B cell (primary cell): ENCODE measurements around the gene KRT71. TPM values are rescaled to one million over a fixed set of nuclear protein-coding genes. Genes with fewer than 3 reads are reported as not detected.

ENCODE experiments used
- ATAC-seq: fragments of 200-7000 bp; cut with Tn5 transposase; one replicate; pipeline ENCODE4 v1.10.0; 2021; ENCODE audit warnings: low read depth, mild to moderate bottlenecking, moderate number of reproducible peaks, moderate library complexity
- CTCF ChIA-PET: fragments of 350-600 bp; sonication (Branson Sonifier 250); formaldehyde crosslinking; loops from one replicate; lab custom pipeline; 2021; ENCODE audit warnings: antibody characterized with exemption, inconsistent platforms; lab: Charles Lee
- POLR2A ChIA-PET: fragments of 350-600 bp; sonication (Branson Sonifier 250); formaldehyde crosslinking; loops from one replicate; lab custom pipeline; 2021; ENCODE audit warnings: antibody characterized with exemption; lab: Charles Lee
- DNase-seq: peaks from one replicate; pipeline ENCODE4 v3.0.0; 2013
- H2AFZ ChIP-seq: 2 replicates; pipeline ENCODE4 v1.6.1; 2012; ENCODE audit warnings: mild to moderate bottlenecking, low read depth, low read length; ENCODE audit not compliant: insufficient read depth, poor library complexity, severe bottlenecking
- H3K27ac ChIP-seq, 2 donors: 1 replicate in 1 of 2; 2 replicates in 1 of 2; pipeline ENCODE4 v1.5.1; 2012 to 2013; ENCODE audit warnings: low read length in 2 of 2, mild to moderate bottlenecking in 2 of 2, moderate library complexity in 1 of 2
- H3K27me3 ChIP-seq, 4 experiments: fragments of 200-600 bp in 1 of 4; sonication (generic) in 1 of 4; replicated peaks in 1 of 4; 1 replicate in 2 of 4; 2 replicates in 2 of 4; pipeline versions ENCODE4 v1.6.1 to v1.7.0; 2013 to 2016; ENCODE audit warnings: low read length in 3 of 4, mild to moderate bottlenecking in 2 of 4, mixed read lengths in 1 of 4, moderate library complexity in 1 of 4; ENCODE audit not compliant: insufficient read depth in 4 of 4, control insufficient read depth in 3 of 4; ENCODE audit errors: control extremely low read depth in 1 of 4
- H3K36me3 ChIP-seq, 2 experiments: replicated peaks in 1 of 2; 1 replicate in 1 of 2; 2 replicates in 1 of 2; pipeline versions ENCODE4 v1.6.1 to v1.7.1; 2013; ENCODE audit warnings: low read length in 1 of 2; ENCODE audit not compliant: insufficient read depth in 2 of 2, control insufficient read depth in 1 of 2; ENCODE audit errors: control extremely low read depth in 1 of 2, extremely low read depth in 1 of 2
- H3K4me1 ChIP-seq, 2 donors: fragments of 200-600 bp in 1 of 2; sonication (generic) in 1 of 2; 1 replicate in 1 of 2; 2 replicates in 1 of 2; pipeline versions ENCODE4 v1.5.1 to v1.6.1; 2013 to 2017; ENCODE audit warnings: low read length in 2 of 2; ENCODE audit not compliant: control insufficient read depth in 2 of 2, insufficient read depth in 2 of 2
- H3K4me2 ChIP-seq: replicated peaks from 2 replicates; pipeline ENCODE3; 2012; ENCODE audit warnings: mild to moderate bottlenecking, low read depth, low read length; ENCODE audit not compliant: poor library complexity, severe bottlenecking
- H3K4me3 ChIP-seq, 5 experiments: fragments of 200-600 bp in 1 of 5; sonication (generic) in 1 of 5; 1 replicate in 3 of 5; 2 replicates in 2 of 5; pipeline versions ENCODE4 v1.5.1 to v1.7.0; 2011 to 2016; ENCODE audit warnings: low read length in 4 of 5, mild to moderate bottlenecking in 4 of 5, low read depth in 2 of 5, control low read depth in 1 of 5, moderate library complexity in 1 of 5; ENCODE audit not compliant: insufficient read depth in 1 of 5; ENCODE audit errors: control extremely low read depth in 1 of 5, extremely low read depth in 1 of 5
- H3K79me2 ChIP-seq: fragments of 200-600 bp; sonication (generic); one replicate; pipeline ENCODE4 v1.6.0; 2016; ENCODE audit warnings: low read length; ENCODE audit not compliant: control insufficient read depth, insufficient read depth
- H3K9ac ChIP-seq: fragments of 200-600 bp; sonication (generic); 2 replicates; pipeline ENCODE4 v1.6.1; 2017; ENCODE audit warnings: mild to moderate bottlenecking, low read length, moderate library complexity
- H3K9me3 ChIP-seq, 3 donors: one replicate each; pipeline versions ENCODE4 v1.6.1 to v1.7.1; 2013; ENCODE audit warnings: low read length in 2 of 3; ENCODE audit not compliant: control insufficient read depth in 2 of 3, insufficient read depth in 1 of 3; ENCODE audit errors: control extremely low read depth in 1 of 3
- H4K20me1 ChIP-seq: 2 replicates; pipeline ENCODE4 v1.6.0; 2012; ENCODE audit warnings: mild to moderate bottlenecking, low read length; ENCODE audit not compliant: insufficient read depth, control insufficient read depth, poor library complexity, severe bottlenecking
- H3K27ac Mint-ChIP-seq: one replicate; pipeline ENCODE4 v1.8.0; 2021; ENCODE audit warnings: mixed read lengths
- H3K27me3 Mint-ChIP-seq: one replicate; pipeline ENCODE4 v1.8.0; 2021; ENCODE audit warnings: mixed read lengths
- H3K4me1 Mint-ChIP-seq: one replicate; pipeline ENCODE4 v1.8.0; 2021; ENCODE audit warnings: mixed read lengths
- H3K4me3 Mint-ChIP-seq: one replicate; pipeline ENCODE4 v1.8.0; 2021; ENCODE audit warnings: mixed read lengths
- H3K9me3 Mint-ChIP-seq: one replicate; pipeline ENCODE4 v1.8.0; 2022; ENCODE audit warnings: mixed read lengths; ENCODE audit not compliant: insufficient read depth
- CTCF ChIP-seq: fragments of 200-600 bp; IDR thresholded peaks from one replicate; pipeline ENCODE4 v1.8.0; 2022; ENCODE audit warnings: antibody characterized with exemption, mild to moderate bottlenecking
- EZH2 ChIP-seq: IDR thresholded peaks from 2 replicates; pipeline ENCODE4 v1.6.1; 2012; ENCODE audit warnings: borderline replicate concordance, low read depth, mild to moderate bottlenecking, moderate library complexity, low read length; ENCODE audit not compliant: insufficient read depth, poor library complexity, severe bottlenecking
- WGBS: methylation state at CpG from one replicate; pipeline ENCODE4 v1.1.5; 2013; ENCODE audit warnings: missing lambda C conversion rate; ENCODE audit not compliant: insufficient coverage; 5-methylcytosine and 5-hydroxymethylcytosine counted together
- intact Hi-C: fragments of 100-400 bp; cut with micrococcal nuclease; formaldehyde crosslinking; loops from one replicate; pipeline ENCODE4 v1.10.0; 2022
- polyA plus RNA-seq: library from polyadenylated mRNA; depleted of rRNA; stranded (reverse); fragments of >200 nt; gene quantifications from 2 replicates; pipeline ENCODE4 v1.2.3, GENCODE V29; 2012
- total RNA-seq, 2 donors: library from RNA; stranded (reverse); fragments of 120-200 nt in 1 of 2; gene quantifications; 1 replicate in 1 of 2; 2 replicates in 1 of 2; pipeline versions ENCODE4 v1.2.3 to v1.2.4, GENCODE V29; 2013 to 2022

Gene KRT71
- total and polyA plus RNA-seq, 2 donors (not counting 1 experiment from before 2014, with no cell fraction given) = not detected

- WGBS = 82% methylated on average over 3 of the region's 3 CpGs
- H3K9me3 ChIP-seq = peaks cover 0 to 6% (median 0%) of the 10 kb centered on the region in 3 donors
- ChIA-PET POLR2A (no interaction called here), CTCF (no interaction called here)
- Mint-ChIP-seq H3K27me3 (peaks cover 4% of the 10 kb centered on the region), H3K27ac (no peak overlapping the region), H3K4me3 (no peak overlapping the region), H3K9me3 (no peaks in the 10 kb centered on the region), H3K4me1 (no peaks in the 10 kb centered on the region)
- H3K27ac ChIP-seq = no peak overlapping the region
- H3K4me2 ChIP-seq = no peak overlapping the region
- ATAC-seq = no peak
- no peak overlapping the region for H2AFZ ChIP-seq
- H3K4me1 ChIP-seq = no peaks in the 10 kb centered on the region
- H3K79me2 ChIP-seq = no peaks in the 10 kb centered on the region
- H3K9ac ChIP-seq = no peak overlapping the region
- no peaks in the 10 kb centered on the region for H4K20me1 ChIP-seq
- H3K36me3 ChIP-seq = no peaks in the 10 kb centered on the region
- H3K4me3 ChIP-seq = no peak overlapping the region
- TF ChIP-seq EZH2 (no peak), CTCF (no peak)
- DNase-seq = no peak
- intact Hi-C loops = no loop called here
- peaks cover 0 to 5% (median 0%) of the 10 kb centered on the region in 4 experiments for H3K27me3 ChIP-seq
Observed at GRCh38 chr12:52537101-52537500, 15.8 kb downstream of the KRT71 start.

- Histone ChIP-seq H3K4me1 (no peaks in the 10 kb centered on the region), H4K20me1 (no peaks in the 10 kb centered on the region), H3K27ac (no peak overlapping the region), H3K27me3 (peaks cover 0 to 5% (median 0%) of the 10 kb centered on the region in 4 experiments), H3K36me3 (no peaks in the 10 kb centered on the region), H2AFZ (no peak overlapping the region), H3K4me2 (no peak overlapping the region), H3K79me2 (no peaks in the 10 kb centered on the region), H3K9ac (no peak overlapping the region), H3K4me3 (no peak overlapping the region), H3K9me3 (peaks cover 0 to under 1% (median 0%) of the 10 kb centered on the region in 3 donors)
- peaks cover 4% of the 10 kb centered on the region for H3K27me3 Mint-ChIP-seq
- H3K27ac Mint-ChIP-seq = no peak overlapping the region
- no peaks in the 10 kb centered on the region for H3K9me3 Mint-ChIP-seq
- CTCF ChIA-PET = no interaction called here
- no CpG with 5 or more reads among the region's 1 CpG for whole genome bisulfite sequencing
- intact Hi-C loops = no loop called here
- no peak for ATAC-seq
- no peak overlapping the region for H3K4me3 Mint-ChIP-seq
- no peak for DNase-seq
- no peak for TF ChIP-seq EZH2
- TF ChIP-seq CTCF = no peak
- H3K4me1 Mint-ChIP-seq = no peaks in the 10 kb centered on the region
- POLR2A ChIA-PET = no interaction called here
Observed at GRCh38 chr12:52535574-52535973, 17.4 kb downstream of the KRT71 start.
